PFSK-1 (cell line): ENCODE results near the gene PPM1H.

Experiments used
- FOXP2 ChIP-seq: optimal IDR thresholded peaks from 2 replicates; pipeline ENCODE3; 2011; ENCODE audit warnings: borderline replicate concordance, control low read depth, inconsistent platforms; ENCODE audit not compliant: insufficient read depth; ENCODE audit errors: extremely low read length, extremely low read depth
- POLR2AphosphoS5 ChIP-seq: IDR thresholded peaks from 2 replicates; pipeline ENCODE4 v1.6.1; 2012; ENCODE audit warnings: low read depth, mild to moderate bottlenecking, control low read depth, low read length, moderate library complexity
- REST ChIP-seq, 2 experiments: IDR thresholded peaks; 2 replicates each; pipeline versions ENCODE4 v1.6.1 to v1.8.0; 2011 to 2012; ENCODE audit warnings: low read depth in 2 of 2, low read length in 2 of 2, control low read depth in 1 of 2, inconsistent platforms in 1 of 2, mild to moderate bottlenecking in 1 of 2, moderate library complexity in 1 of 2; ENCODE audit not compliant: insufficient read depth in 1 of 2
- SIN3A ChIP-seq: IDR thresholded peaks from 2 replicates; pipeline ENCODE4 v1.6.1; 2012; ENCODE audit warnings: mild to moderate bottlenecking, low read length, moderate library complexity, borderline replicate concordance; ENCODE audit not compliant: insufficient read depth
- TAF1 ChIP-seq: IDR thresholded peaks from 2 replicates; pipeline ENCODE4 v1.6.1; 2012; ENCODE audit warnings: low read length, control low read depth, borderline replicate concordance; ENCODE audit not compliant: insufficient read depth

DNA sequence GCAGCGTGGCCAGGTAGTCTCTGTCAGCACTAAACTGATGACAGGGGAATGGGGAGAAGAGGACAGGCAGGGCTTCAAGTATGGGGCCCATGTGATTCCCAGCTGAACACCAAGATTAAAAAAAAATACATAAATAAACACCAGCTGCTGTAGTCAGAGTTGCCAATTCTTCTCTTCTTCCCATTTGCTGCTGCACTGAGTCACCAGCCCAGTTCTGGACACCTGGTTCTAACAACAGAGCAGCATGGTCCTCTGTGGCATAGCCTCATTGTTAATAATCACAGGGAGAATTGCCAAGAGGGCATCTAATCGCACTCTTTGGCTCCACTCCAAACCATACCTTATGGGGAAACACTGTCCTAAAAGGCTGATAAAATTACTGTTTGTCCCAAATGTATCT lies 15.1 kb downstream of the PPM1H start:
- TF ChIP-seq POLR2AphosphoS5: no peak
- no peak for TF ChIP-seq TAF1
- TF ChIP-seq REST (IDR thresholded peaks at IDR 0.05; ENCODE audit: insufficient read depth in 1 of 2, low read depth in 2 of 2, low read length in 2 of 2): no peak
- TF ChIP-seq SIN3A: no peak
- TF ChIP-seq FOXP2: no peak
